K562 treated with DMSO at 1 percent for 4 hours (cell line): Measurements from ENCODE around the gene ATP5PD. TPM values are rescaled to one million over a fixed set of nuclear protein-coding genes. Genes with fewer than 3 reads are reported as not detected.

Experiments used
- total RNA-seq: library from RNA; unstranded; fragments of 300-600 nt; gene quantifications from 2 replicates; pipeline ENCODE4 v1.2.3, GENCODE V29; 2022; ENCODE audit not compliant: insufficient read depth

The ATP5PD gene
- total RNA-seq: 428 and 454 TPM in 2 replicates

DNA sequence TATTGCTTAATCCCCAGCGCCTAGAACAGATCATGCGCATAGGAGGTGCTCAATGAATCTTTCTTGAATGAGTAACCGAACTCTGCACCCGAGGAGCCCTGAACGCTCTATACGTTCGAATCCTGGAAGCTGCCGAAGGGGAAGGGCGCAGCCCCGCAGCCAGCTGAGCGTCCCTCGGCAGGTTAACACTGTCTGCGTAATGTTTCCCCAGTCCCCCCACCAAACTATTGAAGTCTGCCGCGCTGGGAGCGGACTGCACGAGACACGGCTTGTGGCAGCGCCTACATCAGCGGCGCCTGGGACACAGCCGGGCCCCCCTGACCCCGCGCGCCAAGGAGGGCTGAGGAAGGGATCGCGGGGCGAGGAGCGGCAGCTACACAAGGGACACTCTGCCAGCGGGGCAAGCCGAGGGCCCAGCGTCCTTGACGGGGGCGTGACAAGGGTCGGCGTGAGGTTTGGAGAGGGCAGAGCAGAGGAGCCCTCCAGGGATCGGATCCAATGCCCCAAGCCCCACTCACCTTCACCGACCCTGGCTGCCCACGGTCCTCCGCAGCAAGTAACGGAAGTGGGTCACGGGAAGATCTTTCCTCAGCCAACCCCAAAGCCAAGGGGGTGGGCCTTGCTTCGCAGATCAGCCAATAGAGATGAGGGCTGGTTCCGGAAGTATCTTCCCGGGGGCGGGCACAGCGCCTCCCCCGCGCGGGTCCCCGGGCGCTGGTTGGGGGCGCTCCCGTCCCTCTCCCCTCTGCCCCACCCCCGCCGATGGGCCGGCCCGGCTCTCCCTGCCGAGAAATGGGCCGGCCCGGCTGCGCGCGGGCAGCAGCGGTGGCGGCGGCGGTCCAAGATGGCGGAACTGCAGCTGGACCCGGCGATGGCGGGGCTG is at the start of gene ATP5PD, which contains the start of gene KCTD2:
ATP5PD (minus strand) TSS at position 563 of the 883 bp plus-strand sequence. CDS start 4,319 bp downstream, outside the sequence.
KCTD2 (plus strand) TSS at position 819 of the 883 bp plus-strand sequence; CDS start at position 845, 26 bp downstream.

DNA sequence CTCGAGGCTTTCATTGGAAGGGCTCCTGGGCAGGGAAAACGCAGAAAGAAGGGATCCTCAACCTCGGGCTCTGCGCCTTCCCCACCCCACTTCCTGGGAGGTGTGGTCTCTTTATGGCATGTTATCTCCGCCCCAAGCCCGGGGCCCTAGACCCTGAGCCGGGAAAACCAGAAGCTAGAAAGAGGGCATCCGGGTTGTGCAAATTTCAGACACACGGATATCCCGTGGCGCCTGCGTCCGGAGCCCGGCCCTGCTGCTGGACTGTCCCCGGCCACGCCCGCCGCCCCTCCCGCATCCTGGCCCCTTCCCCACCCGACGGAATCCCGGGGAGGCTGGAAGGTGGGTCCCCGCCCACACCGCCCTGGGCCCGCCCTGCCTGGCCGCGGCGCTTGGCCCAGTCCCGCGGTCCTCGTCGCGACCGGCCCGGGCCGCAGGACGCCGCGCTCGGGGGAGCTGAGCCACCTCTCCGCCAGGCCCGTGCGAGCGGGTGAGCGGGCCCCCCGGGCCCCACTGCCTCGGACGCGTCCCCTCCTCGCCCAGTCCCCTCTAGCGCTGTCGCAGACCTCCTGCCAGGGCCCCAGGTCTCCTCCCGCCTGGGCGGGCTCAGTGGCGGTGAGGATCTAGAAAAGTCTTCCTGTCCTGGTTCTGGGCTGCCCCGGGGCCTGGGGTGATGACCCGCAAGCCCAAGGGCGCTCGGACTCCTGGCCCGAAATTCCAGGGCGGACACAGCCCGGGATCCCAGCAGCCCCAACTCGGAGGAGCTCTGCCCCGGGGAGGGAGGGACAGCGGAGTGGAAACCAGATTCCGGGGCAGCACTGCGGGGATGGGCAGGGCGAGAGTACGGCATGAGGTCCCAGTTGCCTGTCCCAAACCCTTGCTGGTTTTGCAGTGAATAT is 41.0 kb upstream of the ATP5PD start, which contains the start of gene SLC16A5:
SLC16A5 (plus strand) TSS at position 397 of the 896 bp plus-strand sequence. CDS start 5,683 bp downstream, outside the sequence.

DNA sequence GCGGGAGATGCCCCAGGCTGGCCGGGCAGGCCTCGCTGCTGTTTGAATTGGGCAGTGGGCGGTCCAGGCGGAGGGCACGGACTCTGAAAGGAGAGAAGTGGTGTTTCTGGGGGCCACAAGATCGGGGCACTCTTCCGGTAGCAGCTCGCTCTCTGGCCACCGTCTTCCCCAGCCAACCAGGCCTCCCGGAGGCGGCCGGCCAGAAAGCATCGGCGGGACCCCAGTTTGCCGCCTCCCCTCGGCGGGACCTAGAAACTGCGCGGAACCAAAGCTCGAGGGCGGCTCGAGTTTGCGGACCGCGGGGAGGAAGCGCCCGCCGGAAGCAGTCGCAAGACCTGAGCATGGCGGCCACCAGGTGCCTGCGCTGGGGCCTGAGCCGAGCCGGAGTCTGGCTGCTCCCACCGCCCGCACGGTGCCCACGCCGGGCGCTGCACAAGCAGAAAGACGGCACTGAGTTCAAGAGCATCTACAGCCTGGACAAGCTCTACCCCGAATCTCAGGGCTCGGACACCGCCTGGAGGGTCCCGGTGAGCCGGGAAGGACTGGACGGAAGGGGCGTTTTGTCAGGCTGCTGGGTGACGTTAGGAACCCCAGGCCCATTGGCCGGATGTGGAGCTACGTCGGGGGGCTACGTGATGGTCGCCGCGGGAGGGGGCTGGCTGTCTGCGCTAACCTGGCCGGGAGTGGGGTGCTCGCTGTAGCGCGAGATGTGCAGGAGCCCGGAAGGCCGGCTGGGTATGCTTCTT is 34.2 kb downstream of the ATP5PD start, which contains the start of gene MRPL58:
MRPL58 (plus strand) TSS at position 325 of the 746 bp plus-strand sequence; CDS start at position 342, 17 bp downstream.

Other genes starting within 250 kb of the ATP5PD start
- 0.86 and 1.1 TPM in 2 replicates for gene GRIN2C, start 187.1 kb downstream of the ATP5PD start, total RNA-seq
- gene FDXR, start 174.0 kb downstream of the ATP5PD start, total RNA-seq: 85.8 and 115 TPM in 2 replicates
- 0.62 TPM in 1 of 2 replicates, not detected in the other for gene FADS6, start 153.3 kb downstream of the ATP5PD start, total RNA-seq
- gene USH1G, start 123.7 kb downstream of the ATP5PD start, total RNA-seq: 0.33 and 0.47 TPM in 2 replicates
- 0.40 TPM in 1 of 2 replicates, not detected in the other for gene OTOP2, start 122.7 kb downstream of the ATP5PD start, total RNA-seq
- not detected in 2 replicates for gene OTOP3, start 111.1 kb downstream of the ATP5PD start, total RNA-seq
- 3.9 and 9.1 TPM in 2 replicates for gene HID1, start 74.2 kb downstream of the ATP5PD start, total RNA-seq
- 13.3 and 19.2 TPM in 2 replicates for gene CDR2L, start 59.3 kb downstream of the ATP5PD start, total RNA-seq
- gene MRPL58, start 34.3 kb downstream of the ATP5PD start, total RNA-seq: 54.4 and 62.3 TPM in 2 replicates
- 27.3 and 29.3 TPM in 2 replicates for gene KCTD2, start 256 bp upstream of the ATP5PD start, total RNA-seq
- gene SLC16A5, start 41.0 kb upstream of the ATP5PD start, total RNA-seq: 2.7 and 7.1 TPM in 2 replicates
- 26.8 and 34.7 TPM in 2 replicates for gene ARMC7, start 63.0 kb upstream of the ATP5PD start, total RNA-seq
- gene NT5C, start 84.8 kb upstream of the ATP5PD start, total RNA-seq: 52.2 and 76.2 TPM in 2 replicates
- gene JPT1, start 107.5 kb upstream of the ATP5PD start, total RNA-seq: 93.6 and 108 TPM in 2 replicates
- 141 and 150 TPM in 2 replicates for gene SUMO2, start 136.0 kb upstream of the ATP5PD start, total RNA-seq
- gene NUP85, start 158.7 kb upstream of the ATP5PD start, total RNA-seq: 51.6 and 61.5 TPM in 2 replicates
- 39.6 and 59.9 TPM in 2 replicates for gene GGA3, start 214.6 kb upstream of the ATP5PD start, total RNA-seq
- gene MRPS7, start 214.9 kb upstream of the ATP5PD start, total RNA-seq: 55.5 and 57.3 TPM in 2 replicates
- gene MIF4GD, start 224.3 kb upstream of the ATP5PD start, total RNA-seq: 48.9 and 50.6 TPM in 2 replicates
- 34.1 and 39.9 TPM in 2 replicates for gene SLC25A19, start 242.5 kb upstream of the ATP5PD start, total RNA-seq